OCI-LY7 (cell line): Measurements from ENCODE around the gene PEG3.

Experiments
- CTCF ChIP-seq: fragments of 200-600 bp; sonication (generic); conservative IDR thresholded peaks from 2 replicates; pipeline ENCODE4 v1.5.1; 2014; ENCODE audit warnings: mild to moderate bottlenecking, antibody characterized with exemption, low read length, moderate library complexity, mixed read lengths
- EZH2phosphoT487 ChIP-seq: fragments of 200-600 bp; sonication (generic); IDR thresholded peaks from 2 replicates; pipeline ENCODE4 v1.6.1; 2018; ENCODE audit warnings: low read depth, borderline replicate concordance, mild to moderate bottlenecking, mixed run types, antibody characterized with exemption, low read length, moderate library complexity, mixed read lengths

GRCh38 chr19:56836059-56836458, 4.5 kb downstream of the PEG3 start:
- TF ChIP-seq EZH2phosphoT487 (no peak), CTCF (no peak)
